ENCODE data around the gene ZSCAN16. TPM values are rescaled to one million over a fixed set of nuclear protein-coding genes. Genes with fewer than 3 reads are reported as not detected.

ZSCAN16 gene
- total and polyA plus RNA-seq, 2 of the 13 experiments (the other 11 are each of a cell fraction or from before 2014, with no cell fraction given): 5.7 to 12.7 TPM

GRCh38 chr6:28104392-28105244 is 19.8 kb upstream of the ZSCAN16 start (continued):
- TF ChIP-seq ZNF777 (CRISPR knock-in tag; IDR thresholded peaks at IDR 0.05) (peak; percentile 83), FOXM1 (CRISPR knock-in tag; IDR thresholded peaks at IDR 0.05) (no peak), KLF16 (CRISPR knock-in tag; IDR thresholded peaks at IDR 0.05) (peak in 1 of 2 experiments; percentile 86; a peak in 3 of 4 replicates), BRCA1 (CRISPR knock-in tag; IDR thresholded peaks at IDR 0.05) (peak; percentile 94; the same call in 1 of the 2 replicates), ZBTB10 (CRISPR knock-in tag; IDR thresholded peaks at IDR 0.05; ENCODE audit: borderline replicate concordance) (peak; percentile 100), ZNF30 (CRISPR knock-in tag; IDR thresholded peaks at IDR 0.05) (peak; percentile 24; the same call in 1 of the 2 replicates), CENPT (CRISPR knock-in tag; IDR thresholded peaks at IDR 0.05; ENCODE audit: low read depth) (no peak), ZNF20 (CRISPR knock-in tag; IDR thresholded peaks at IDR 0.05) (peak; percentile 79), SMC3 (IDR thresholded peaks at IDR 0.05; ENCODE audit: low read length) (no peak; the same call in 1 of the 2 replicates), YEATS2 (CRISPR knock-in tag; IDR thresholded peaks at IDR 0.05; ENCODE audit: borderline replicate concordance) (peak; percentile 91), ZC3H4 (CRISPR knock-in tag; IDR thresholded peaks at IDR 0.05; ENCODE audit: borderline replicate concordance) (no peak), SIN3B (IDR thresholded peaks at IDR 0.05; ENCODE audit: low read length) (peak; percentile 44; the same call in 1 of the 2 replicates), ZNF749 (CRISPR knock-in tag; IDR thresholded peaks at IDR 0.05; ENCODE audit: borderline replicate concordance) (no peak), ZNF513 (CRISPR knock-in tag; conservative IDR thresholded peaks at IDR 0.05) (no peak), SMYD3 (CRISPR knock-in tag; IDR thresholded peaks at IDR 0.05) (no peak), CERS6 (CRISPR knock-in tag; IDR thresholded peaks at IDR 0.05) (peak; percentile 71; the same call in 1 of the 2 replicates), ARNTL (CRISPR knock-in tag; IDR thresholded peaks at IDR 0.05) (0 out of 2 replicates have a peak, but pooled peaks have one; percentile 52), FIP1L1 (IDR thresholded peaks at IDR 0.05; ENCODE audit: borderline replicate concordance, insufficient read depth, low read depth, low read length) (peak; percentile 68; the same call in 1 of the 2 replicates), ZC3H13 (CRISPR knock-in tag; IDR thresholded peaks at IDR 0.05) (no peak), SOX13 (IDR thresholded peaks at IDR 0.05) (no peak; the same call in 1 of the 2 replicates), SOX13 (CRISPR knock-in tag; conservative IDR thresholded peaks at IDR 0.05 in 1 of 2, IDR thresholded peaks at IDR 0.05 in 1 of 2) (peak in 1 of 2 experiments; percentile 46; a peak in 2 of 4 replicates), CREM (IDR thresholded peaks at IDR 0.05) (peak; percentile 34; the same call in 1 of the 2 replicates), CREM (CRISPR knock-in tag; IDR thresholded peaks at IDR 0.05) (no peak), FOSL1 (CRISPR knock-in tag; IDR thresholded peaks at IDR 0.05; ENCODE audit: borderline replicate concordance) (no peak), SRSF1 (optimal IDR thresholded peaks at IDR 0.05; ENCODE audit: low read depth, low read length) (peak; percentile 96), ZNF207 (IDR thresholded peaks at IDR 0.05; ENCODE audit: borderline replicate concordance) (no peak)
